PFSK-1 (cell line): ENCODE data around the gene CMIP.

Experiments used
- FOXP2 ChIP-seq: optimal IDR thresholded peaks from 2 replicates; pipeline ENCODE3; 2011; ENCODE audit warnings: borderline replicate concordance, control low read depth, inconsistent platforms; ENCODE audit not compliant: insufficient read depth; ENCODE audit errors: extremely low read length, extremely low read depth
- POLR2AphosphoS5 ChIP-seq: IDR thresholded peaks from 2 replicates; pipeline ENCODE4 v1.6.1; 2012; ENCODE audit warnings: low read depth, mild to moderate bottlenecking, control low read depth, low read length, moderate library complexity
- REST ChIP-seq, 2 experiments: IDR thresholded peaks; 2 replicates each; pipeline versions ENCODE4 v1.6.1 to v1.8.0; 2011 to 2012; ENCODE audit warnings: low read depth in 2 of 2, low read length in 2 of 2, control low read depth in 1 of 2, inconsistent platforms in 1 of 2, mild to moderate bottlenecking in 1 of 2, moderate library complexity in 1 of 2; ENCODE audit not compliant: insufficient read depth in 1 of 2
- TAF1 ChIP-seq: IDR thresholded peaks from 2 replicates; pipeline ENCODE4 v1.6.1; 2012; ENCODE audit warnings: low read length, control low read depth, borderline replicate concordance; ENCODE audit not compliant: insufficient read depth

DNA sequence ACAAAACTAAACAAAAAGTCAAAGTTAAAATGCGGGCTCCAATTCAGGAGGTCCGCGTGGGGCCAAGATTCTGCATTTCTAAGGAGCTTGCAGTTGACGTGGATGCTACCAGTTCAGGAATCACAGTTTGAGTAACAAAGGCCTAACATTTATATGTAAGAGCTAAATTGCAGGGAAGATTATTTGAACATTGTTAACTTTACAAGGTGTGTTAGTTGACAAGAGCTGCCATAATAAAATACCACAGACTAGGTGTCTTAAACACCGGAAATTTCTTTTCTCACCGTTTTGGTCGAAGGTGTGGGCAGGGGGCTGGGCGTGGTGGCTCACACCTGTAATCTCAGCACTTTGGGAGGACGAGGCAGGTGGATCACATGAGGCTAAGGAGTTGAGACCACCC, 24.8 kb upstream of the CMIP start:
- TF ChIP-seq POLR2AphosphoS5: no peak
- TF ChIP-seq REST (IDR thresholded peaks at IDR 0.05; ENCODE audit: insufficient read depth in 1 of 2, low read depth in 2 of 2, low read length in 2 of 2): no peak
- TF ChIP-seq TAF1: no peak
- TF ChIP-seq FOXP2: no peak
